HG03469 (cell line): ENCODE measurements around the gene SDHB.

Experiments used
- ATAC-seq: cut with Tn5 transposase; IDR thresholded peaks from one replicate; pipeline ENCODE4 v1.9.1; 2021; ENCODE audit warnings: mild to moderate bottlenecking, moderate library complexity, moderate number of reproducible peaks; ENCODE audit not compliant: unreplicated experiment

The SDHB gene

GRCh38 chr1:17013491-17014320 is 40.1 kb downstream of the SDHB start:
- no peak for ATAC-seq

GRCh38 chr1:17012775-17013490 is 40.9 kb downstream of the SDHB start:
- no peak for ATAC-seq

- no peak for ATAC-seq
Observed at GRCh38 chr1:17011439-17012307, 42.2 kb downstream of the SDHB start, which contains the start of gene ATP13A2. TSS of gene ATP13A2 (minus strand) at chr1:17011928. CDS start at chr1:17011738, 190 bp downstream.

GRCh38 chr1:17011092-17011438 is 42.8 kb downstream of the SDHB start:
- ATAC-seq, result no peak

- no peak for ATAC-seq
Observed at GRCh38 chr1:17009706-17010105, 44.1 kb downstream of the SDHB start.

- no peak for ATAC-seq
Observed at GRCh38 chr1:17008208-17008855, 45.5 kb downstream of the SDHB start.

GRCh38 chr1:17007121-17007520 is 46.7 kb downstream of the SDHB start:
- ATAC-seq, result no peak

GRCh38 chr1:17005365-17005740 is 48.5 kb downstream of the SDHB start:
- ATAC-seq, result no peak

- ATAC-seq, result no peak
Observed at GRCh38 chr1:17004466-17005364, 49.1 kb downstream of the SDHB start.

GRCh38 chr1:17002524-17002902 is 51.3 kb downstream of the SDHB start:
- no peak for ATAC-seq

GRCh38 chr1:17001760-17002523 is 51.9 kb downstream of the SDHB start:
- no peak for ATAC-seq

- no peak for ATAC-seq
Observed at GRCh38 chr1:16999863-17000262, 54.0 kb downstream of the SDHB start.

- ATAC-seq, result no peak
Observed at GRCh38 chr1:16998589-16998988, 55.2 kb downstream of the SDHB start.

- no peak for ATAC-seq
Observed at GRCh38 chr1:16996845-16997244, 57.0 kb downstream of the SDHB start.

GRCh38 chr1:16993521-16994038 is 60.3 kb downstream of the SDHB start:
- no peak for ATAC-seq

- no peak for ATAC-seq
Observed at GRCh38 chr1:16992675-16993074, 61.2 kb downstream of the SDHB start.

- no peak for ATAC-seq
Observed at GRCh38 chr1:16992102-16992501, 61.7 kb downstream of the SDHB start.

GRCh38 chr1:16991571-16991970 is 62.3 kb downstream of the SDHB start:
- ATAC-seq, result no peak
